HG03457 (cell line): ENCODE results near the gene NCS1.

Source experiments
- ATAC-seq: cut with Tn5 transposase; IDR thresholded peaks from one replicate; pipeline ENCODE4 v1.9.1; 2021; ENCODE audit warnings: moderate number of reproducible peaks; ENCODE audit not compliant: unreplicated experiment

Gene NCS1

DNA sequence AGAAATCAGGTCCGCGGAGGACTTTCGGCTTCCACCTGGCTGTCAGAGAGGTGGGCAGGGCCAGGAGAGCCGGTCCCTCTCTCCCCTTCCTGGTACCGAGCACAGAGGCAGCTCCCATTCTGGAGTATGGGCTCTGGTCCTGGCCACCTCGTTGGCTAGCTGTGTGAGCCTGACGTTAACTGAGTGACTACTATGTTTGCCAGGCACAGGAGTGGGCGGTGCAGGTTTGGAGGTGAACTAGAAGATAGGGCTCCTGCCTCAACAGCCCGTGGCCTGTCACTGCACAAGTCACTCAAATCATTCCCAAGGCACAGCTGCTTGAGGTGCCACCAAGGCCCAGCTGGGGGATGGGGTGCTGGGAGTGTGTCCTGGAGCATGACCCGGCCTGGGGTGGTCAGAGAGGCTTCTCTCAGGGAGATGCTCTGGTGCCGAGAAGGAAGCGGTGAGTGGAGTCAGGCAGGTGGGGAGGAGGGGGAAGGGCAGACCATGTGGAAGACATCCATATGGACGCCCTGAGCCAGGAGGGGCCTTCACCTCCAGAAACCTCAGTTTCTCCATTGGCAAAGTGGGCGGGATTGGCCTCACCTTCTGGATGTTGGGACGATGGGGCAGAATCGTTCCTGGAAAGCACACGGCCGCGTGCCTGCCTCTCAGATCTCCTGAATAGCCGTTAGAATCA lies 39.5 kb downstream of the NCS1 start:
- ATAC-seq: no peak

- no peak for ATAC-seq
These were observed 40.5 kb downstream of the NCS1 start for GRCh38 chr9:130212543-130213297.

- no peak for ATAC-seq
These were observed 41.9 kb downstream of the NCS1 start for GRCh38 chr9:130213911-130214761.

DNA sequence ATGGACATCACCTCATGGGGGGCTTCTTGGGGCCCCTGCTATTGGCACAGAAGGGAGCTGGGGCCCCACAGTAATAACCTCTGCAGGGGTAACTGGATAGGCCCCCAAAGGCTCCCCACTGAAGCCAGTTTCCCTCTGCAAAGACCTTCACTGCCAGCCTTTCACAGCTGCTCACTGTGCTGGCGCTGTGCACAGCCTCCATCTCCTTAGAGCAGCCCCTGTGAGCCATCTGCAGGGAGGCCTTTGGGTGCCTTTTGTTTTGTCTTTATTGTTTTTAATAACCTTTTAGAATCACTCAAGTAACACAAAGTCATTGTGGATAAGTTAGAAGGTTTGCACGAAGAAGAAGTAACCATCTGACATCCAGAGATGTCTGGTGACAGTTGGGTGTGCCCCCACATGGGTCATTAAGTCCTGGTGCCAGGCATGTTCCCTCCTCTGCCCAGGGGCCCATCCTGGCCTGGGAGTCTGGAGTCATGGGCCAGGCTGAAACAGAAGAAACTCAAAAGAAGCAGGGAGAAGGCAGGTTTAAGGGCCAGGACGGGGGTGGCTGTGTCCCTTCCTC lies 42.7 kb downstream of the NCS1 start:
- no peak for ATAC-seq

- ATAC-seq: no peak
These were observed 43.3 kb downstream of the NCS1 start for GRCh38 chr9:130215341-130216119.

DNA sequence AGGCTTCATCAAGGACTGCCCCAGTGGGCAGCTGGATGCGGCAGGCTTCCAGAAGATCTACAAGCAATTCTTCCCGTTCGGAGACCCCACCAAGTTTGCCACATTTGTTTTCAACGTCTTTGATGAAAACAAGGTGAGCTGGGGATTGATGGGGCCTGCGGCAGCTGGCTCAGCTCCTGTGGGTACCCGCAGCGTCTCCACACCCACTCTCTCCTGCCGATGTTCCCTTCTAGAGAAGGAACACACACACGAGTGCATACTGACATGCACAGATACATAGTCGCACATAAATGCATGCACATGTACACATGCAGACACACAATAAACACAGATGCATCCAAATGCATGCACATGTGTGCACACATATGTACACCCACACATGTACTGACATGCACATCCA lies 45.6 kb downstream of the NCS1 start:
- ATAC-seq: no peak

DNA sequence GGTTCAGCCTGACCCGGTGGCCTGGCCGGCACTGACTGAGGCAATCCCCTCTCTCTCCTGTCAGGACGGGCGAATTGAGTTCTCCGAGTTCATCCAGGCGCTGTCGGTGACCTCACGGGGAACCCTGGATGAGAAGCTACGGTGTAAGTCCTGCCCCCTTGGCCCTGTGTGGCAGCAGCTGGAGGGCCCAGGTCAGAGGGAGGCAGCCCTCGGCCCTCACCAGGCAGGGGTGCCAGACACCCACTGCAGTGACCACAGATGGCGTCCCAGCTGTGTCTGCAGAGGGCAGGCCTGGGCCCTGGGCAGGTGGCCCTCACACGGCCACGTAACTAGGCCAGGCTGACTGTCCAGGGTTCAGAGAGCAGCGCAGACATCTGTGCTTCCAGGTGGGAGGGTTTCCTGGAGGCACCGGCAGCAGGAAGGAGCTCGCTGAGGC lies 47.5 kb downstream of the NCS1 start:
- no peak for ATAC-seq

- no peak for ATAC-seq
These were observed 48.1 kb downstream of the NCS1 start for GRCh38 chr9:130220352-130220751.

GRCh38 chr9:130222833-130223232 lies 50.6 kb downstream of the NCS1 start:
- no peak for ATAC-seq

DNA sequence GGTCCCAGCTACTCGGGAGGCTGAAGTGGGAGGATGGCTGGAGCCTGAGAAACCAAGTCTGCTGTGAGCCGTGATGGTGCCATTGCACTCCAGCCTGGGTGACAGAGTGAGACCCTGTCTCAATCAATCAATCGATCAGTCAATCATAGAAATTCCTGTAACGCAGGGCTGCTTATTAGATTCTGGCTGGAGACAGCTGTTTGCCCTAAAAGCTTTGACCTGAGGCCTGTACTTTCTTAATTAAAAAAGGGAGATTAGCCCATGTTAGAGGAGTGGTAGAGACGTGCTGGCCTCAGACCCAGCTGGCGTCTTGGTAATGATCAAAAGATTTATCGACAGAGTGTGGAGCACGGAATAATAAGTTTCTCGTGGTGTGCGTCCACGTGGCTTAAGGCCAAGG lies 52.9 kb downstream of the NCS1 start:
- ATAC-seq: no peak

DNA sequence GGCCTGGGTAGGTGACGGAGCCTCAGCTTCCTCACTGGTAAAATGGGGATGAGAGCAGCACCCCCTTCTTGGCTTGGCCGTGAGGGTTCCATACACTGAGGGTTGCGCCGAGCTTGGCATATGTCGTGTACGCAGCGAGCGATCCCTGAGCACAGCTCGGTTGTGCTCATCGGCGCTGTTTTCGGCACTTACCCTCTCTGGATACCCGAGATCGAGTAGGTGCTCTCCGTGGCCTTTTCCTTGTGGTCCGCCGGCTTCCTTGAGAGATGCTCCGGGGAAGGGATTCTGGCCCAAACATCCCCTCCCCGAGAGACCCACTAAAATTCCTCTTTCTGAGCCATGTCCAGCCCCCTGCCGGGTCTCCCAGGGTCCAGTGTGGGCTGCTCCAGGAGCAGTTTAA lies 53.4 kb downstream of the NCS1 start:
- no peak for ATAC-seq

DNA sequence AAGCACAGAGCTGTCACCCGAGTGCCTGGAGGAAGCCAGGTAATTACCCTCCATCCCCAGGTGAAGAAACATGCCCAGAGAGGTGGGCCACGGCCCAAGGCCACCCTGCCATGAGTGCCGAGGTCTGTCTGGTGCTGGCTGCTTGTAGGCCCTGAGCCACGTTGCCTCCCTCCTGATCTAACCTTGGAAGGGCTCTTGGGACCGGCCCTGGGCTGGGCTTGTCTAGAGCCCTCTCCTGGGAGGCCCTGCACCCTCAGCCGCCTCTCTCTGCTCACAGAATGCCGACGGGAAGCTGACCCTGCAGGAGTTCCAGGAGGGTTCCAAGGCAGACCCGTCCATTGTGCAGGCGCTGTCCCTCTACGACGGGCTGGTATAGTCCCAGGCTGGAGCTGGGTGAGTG lies 53.9 kb downstream of the NCS1 start:
- no peak for ATAC-seq

DNA sequence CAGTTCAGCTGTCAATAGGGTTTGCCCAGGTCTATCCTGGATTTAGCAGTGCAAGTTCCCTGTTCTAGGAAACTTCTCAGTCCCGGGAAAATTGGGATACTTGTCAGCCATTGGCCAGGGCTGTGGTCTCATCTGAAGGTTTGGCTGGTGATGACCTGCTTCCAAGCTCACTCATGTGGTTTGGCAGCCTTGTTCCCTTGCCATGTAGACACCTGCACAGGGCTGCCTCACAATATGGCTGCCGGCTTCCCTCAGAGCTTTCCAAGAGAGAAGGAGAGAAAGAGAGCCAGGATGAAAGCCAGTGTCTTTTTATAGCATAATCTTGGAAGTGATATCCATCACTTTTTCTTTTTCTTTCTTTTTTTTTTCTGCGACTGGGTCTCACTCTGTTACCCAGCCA lies 55.6 kb downstream of the NCS1 start:
- no peak for ATAC-seq

DNA sequence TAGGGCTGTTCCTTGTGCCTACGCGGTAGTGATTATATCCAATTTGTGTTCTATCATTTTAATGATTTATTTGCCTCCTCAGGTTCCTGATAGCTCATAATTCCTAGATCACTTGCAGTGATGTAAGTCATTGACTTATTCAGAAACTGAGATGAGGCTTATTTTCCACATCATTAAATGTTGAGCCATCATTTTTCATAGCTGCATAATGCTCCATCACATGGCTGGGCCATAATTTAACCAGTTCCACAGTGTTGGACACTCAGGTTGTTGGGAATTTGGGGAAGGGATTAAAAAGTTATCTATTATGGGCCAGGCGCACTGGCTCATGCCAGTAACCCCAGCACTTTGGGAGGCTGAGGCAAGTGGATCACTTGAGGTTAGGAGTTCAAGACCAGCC lies 57.6 kb downstream of the NCS1 start:
- no peak for ATAC-seq

GRCh38 chr9:130230631-130231030 lies 58.4 kb downstream of the NCS1 start:
- no peak for ATAC-seq

- no peak for ATAC-seq
These were observed 60.8 kb downstream of the NCS1 start for GRCh38 chr9:130232899-130233586.

DNA sequence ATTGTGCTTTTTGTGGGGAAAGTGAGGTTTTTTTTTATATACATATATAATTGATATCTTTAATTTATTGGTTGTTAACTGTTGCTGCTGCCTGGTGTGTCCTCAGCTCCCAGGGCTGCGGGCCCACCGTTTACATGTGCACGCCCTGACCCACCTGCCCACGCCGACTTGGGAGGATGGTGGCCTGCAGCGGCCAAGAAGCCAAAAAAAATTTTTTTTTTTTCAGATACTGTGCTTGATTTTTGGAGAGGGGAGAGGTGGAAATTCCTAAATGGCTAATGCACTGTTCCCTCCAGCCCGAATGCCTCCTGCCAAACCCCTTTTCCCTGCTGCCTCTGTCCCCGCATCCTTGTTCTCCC lies 61.4 kb downstream of the NCS1 start:
- ATAC-seq: no peak

- no peak for ATAC-seq
These were observed 62.4 kb downstream of the NCS1 start for GRCh38 chr9:130234340-130235260.
